K562 (cell line): ENCODE measurements around the gene KDM4C. TPM values are rescaled to one million over a fixed set of nuclear protein-coding genes. Genes with fewer than 3 reads are reported as not detected.

Source experiments
- ATAC-seq: fragments of 200-7000 bp; cut with Tn5 transposase; 3 replicates; pipeline ENCODE4 v1.9.1; 2020; ENCODE audit warnings: moderate library complexity
- BruUV-seq: library from RNA; stranded (reverse); fragments of 400-500 nt; replicated peaks from 2 replicates; lab custom pipeline; 2021; lab: Mats Ljungman, UMichigan
- CTCF ChIA-PET: fragments of 300-600 bp; formaldehyde crosslinking; extraction: SDS; loops from one replicate; lab custom pipeline; 2021; ENCODE audit warnings: low intra/inter-chr PET ratio; lab: Yijun Ruan, JAX
- POLR2A ChIA-PET: fragments of 300-600, 350-650 bp; sonication (Branson Sonifier 250); formaldehyde crosslinking; extraction: SDS; loops from one replicate; lab custom pipeline; 2021; ENCODE audit warnings: antibody characterized with exemption, inconsistent platforms; lab: Yijun Ruan, JAX
- DNase-seq, 4 experiments: peaks; one replicate each; pipeline versions ENCODE4 v3.0.0 to v3.0.0-alpha.2; 2011 to 2018; ENCODE audit warnings: low spot score in 3 of 4, mixed read lengths in 3 of 4; ENCODE audit errors: extremely low read depth in 1 of 4
- FAIRE-seq: peaks from 2 replicates; lab custom pipeline; 2011; peaks lifted over from hg19 to GRCh38; lab: Jason Lieb, UNC
- H2AFZ ChIP-seq: 2 replicates; pipeline ENCODE4 v1.6.0; 2011; ENCODE audit warnings: low read depth, low read length, control low read depth, inconsistent platforms
- H3K27ac ChIP-seq: fragments of 200-600 bp; 3 replicates; pipeline ENCODE4 v1.8.0; 2011; ENCODE audit warnings: low read depth, mild to moderate bottlenecking, control low read depth, inconsistent platforms, low read length, moderate library complexity, mixed read lengths; ENCODE audit errors: extremely low read depth
- H3K27me3 ChIP-seq, 2 experiments: fragments of 300-600 bp in 1 of 2; 2 replicates in 1 of 2; 3 replicates in 1 of 2; pipeline versions ENCODE4 v1.6.0 to v1.8.0; 2011; ENCODE audit warnings: inconsistent platforms in 2 of 2, low read length in 2 of 2, mild to moderate bottlenecking in 1 of 2, mixed read lengths in 1 of 2, moderate library complexity in 1 of 2; ENCODE audit not compliant: control insufficient read depth in 2 of 2, insufficient read depth in 2 of 2
- H3K36me3 ChIP-seq: fragments of 300-600 bp; 3 replicates; pipeline ENCODE4 v1.8.0; 2011; ENCODE audit warnings: mild to moderate bottlenecking, low read length, inconsistent platforms; ENCODE audit not compliant: control insufficient read depth, insufficient read depth
- H3K4me1 ChIP-seq, 2 experiments: fragments of 200-600 bp in 1 of 2; replicated peaks in 1 of 2; 2 replicates in 1 of 2; 3 replicates in 1 of 2; pipeline versions ENCODE4 v1.5.1 to v1.8.0; 2011; ENCODE audit warnings: inconsistent platforms in 2 of 2, low read length in 2 of 2, mild to moderate bottlenecking in 1 of 2, mixed read lengths in 1 of 2, moderate library complexity in 1 of 2; ENCODE audit not compliant: control insufficient read depth in 2 of 2, insufficient read depth in 2 of 2
- H3K4me2 ChIP-seq: 2 replicates; pipeline ENCODE4 v1.6.1; 2011; ENCODE audit warnings: low read length, control low read depth, inconsistent platforms, mixed read lengths; ENCODE audit not compliant: insufficient read depth
- H3K4me3 ChIP-seq: fragments of 200-600 bp; sonication (generic), shearing (Covaris generic); 2 replicates; pipeline ENCODE4 v1.5.1; 2016; ENCODE audit warnings: control low read depth, inconsistent platforms
- H3K79me2 ChIP-seq: fragments of 200-600 bp; 3 replicates; pipeline ENCODE4 v1.8.0; 2011; ENCODE audit warnings: low read length, inconsistent platforms; ENCODE audit not compliant: control insufficient read depth, insufficient read depth
- H3K9ac ChIP-seq, 2 experiments: 2 replicates each; pipeline versions ENCODE4 v1.6.0 to v1.6.1; 2011; ENCODE audit warnings: low read depth in 2 of 2, low read length in 2 of 2, control low read depth in 1 of 2, inconsistent platforms in 1 of 2, mild to moderate bottlenecking in 1 of 2, mixed read lengths in 1 of 2; ENCODE audit not compliant: insufficient read depth in 1 of 2
- H3K9me1 ChIP-seq: one replicate; pipeline ENCODE4 v1.6.0; 2011; ENCODE audit warnings: inconsistent platforms, mild to moderate bottlenecking, low read length, moderate library complexity; ENCODE audit not compliant: control insufficient read depth, insufficient read depth
- H3K9me3 ChIP-seq: replicated peaks from 2 replicates; pipeline ENCODE4 v1.5.1; 2011; ENCODE audit warnings: low read depth, low read length, inconsistent platforms; ENCODE audit not compliant: control insufficient read depth, insufficient read depth
- H4K20me1 ChIP-seq: replicated peaks from 2 replicates; pipeline ENCODE4 v1.6.1; 2011; ENCODE audit warnings: low read length, inconsistent platforms, mixed read lengths; ENCODE audit not compliant: control insufficient read depth, insufficient read depth
- SPI1 ChIP-seq: IDR thresholded peaks from 2 replicates; pipeline ENCODE4 v1.6.1; 2011; ENCODE audit warnings: low read depth, low read length, control low read depth, borderline replicate concordance
- SREBF2 ChIP-seq: sonication (generic); formaldehyde crosslinking; IDR thresholded peaks from 2 replicates; pipeline ENCODE4 v1.4.0; 2020; ENCODE audit warnings: mild to moderate bottlenecking, missing genetic modification reagents
- SRSF1 ChIP-seq: fragments of 200-400 bp; formaldehyde crosslinking; IDR thresholded peaks from 2 replicates; pipeline ENCODE4 v1.6.1; 2017; ENCODE audit warnings: mild to moderate bottlenecking, low read depth, low read length, moderate library complexity
- TFAM ChIP-seq: fragments of 250-450 bp; sonication (Bioruptor Pico); conservative IDR thresholded peaks from 2 replicates; pipeline ENCODE4 v1.5.0; 2021; ENCODE audit warnings: mild to moderate bottlenecking, moderate library complexity
- WHSC1 ChIP-seq: IDR thresholded peaks from one replicate; pipeline ENCODE4 v1.6.1; 2012; ENCODE audit warnings: low read length, control low read depth, inconsistent platforms
- ZBTB8A ChIP-seq: fragments of 450-650 bp; IDR thresholded peaks from 2 replicates; pipeline ENCODE4 v1.6.1; 2018; ENCODE audit warnings: mild to moderate bottlenecking, moderate library complexity; ENCODE audit not compliant: partially characterized antibody
- ZFP36 ChIP-seq: fragments of 150-350 bp; IDR thresholded peaks from 2 replicates; pipeline ENCODE4 v1.6.1; 2018; ENCODE audit warnings: low read length, low read depth; ENCODE audit not compliant: partially characterized antibody
- WGBS: fragments of 100-300 bp; shearing (Covaris generic); methylation state at CpG from one replicate; pipeline ENCODE4 v1.1.6; 2016; ENCODE audit warnings: low coverage, mixed read lengths; ENCODE audit not compliant: insufficient coverage; ENCODE audit errors: missing lambda C conversion rate; 5-methylcytosine and 5-hydroxymethylcytosine counted together
- in situ Hi-C: fragments of 300-500 bp; cut with MboI; formaldehyde crosslinking; loops from 4 replicates; pipeline ENCODE4 v1.15.0; 2018; ENCODE audit warnings: inconsistent platforms, mixed read lengths
- intact Hi-C: fragments of 100-400 bp; cut with micrococcal nuclease; formaldehyde crosslinking; loops from 2 replicates; pipeline ENCODE4 v1.14.2; 2022
- polyA plus RNA-seq, 8 experiments: library from polyadenylated mRNA; depleted of rRNA in 4 of 8; stranded (reverse) in 5 of 8; unstranded in 3 of 8; fragments of >200 nt; fragmentation: Nextera tagmentation in 2 of 8; fragmentation: Illumina TruSeq in 1 of 8; extraction: Ambion mirVana in 2 of 8; extraction: Trizol in 1 of 8; gene quantifications; 2 replicates each; pipeline versions ENCODE4 v1.2.1 to v1.2.3, GENCODE V29; 2011 to 2014; ENCODE audit warnings: inconsistent platforms in 1 of 8, missing spikeins in 1 of 8
- total RNA-seq, 7 experiments: library from RNA; depleted of rRNA in 6 of 7; stranded (reverse); fragments of >200 nt in 6 of 7; fragmentation: Illumina TruSeq in 2 of 7; extraction: Trizol in 2 of 7; gene quantifications; 2 replicates each; pipeline versions ENCODE4 v1.2.1 to v1.2.3, GENCODE V29; 2011 to 2021; ENCODE audit warnings: low replicate concordance in 1 of 7
- TF ChIP-seq, protein P1 (sequence below): fragments of 450-650 bp; IDR thresholded peaks from 2 replicates; pipeline ENCODE4 v1.6.1; 2016

KDM4C gene
- total and polyA plus RNA-seq, 9 of the 15 experiments (the other 6 are each of a cell fraction or from before 2014, with no cell fraction given) = 5.4 to 17.0 (median 12.6) TPM

DNA sequence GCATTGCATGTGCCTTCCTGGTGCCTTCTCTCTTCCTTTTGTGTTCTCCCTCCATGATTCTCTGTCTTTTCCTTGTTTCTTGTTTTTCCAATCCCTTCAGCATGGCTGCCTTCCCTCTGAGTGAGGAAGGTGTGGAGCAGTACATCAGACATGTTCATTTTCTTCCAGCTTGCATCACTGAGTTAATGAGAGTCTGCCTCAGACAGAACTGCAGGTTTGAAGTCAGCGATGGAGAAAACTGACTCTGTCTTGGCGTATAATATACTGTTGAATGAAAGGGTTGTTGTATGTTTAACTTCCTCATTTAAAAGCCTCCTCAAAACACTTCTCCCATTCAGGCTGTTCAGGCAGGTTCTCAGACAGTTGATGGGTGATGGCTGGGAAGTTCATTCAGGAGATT, 129.3 kb downstream of the KDM4C start:
- no peaks in the 10 kb centered on the region; the same call in 1 of the 3 replicates for H3K36me3 ChIP-seq
- ChIA-PET POLR2A (no interaction called here), CTCF (no interaction called here)
- no peak overlapping the region for H3K9ac ChIP-seq
- in situ Hi-C loops = no loop called here
- TF ChIP-seq ZFP36 = peak; percentile 49
- no peak for TF ChIP-seq WHSC1
- no peaks in the 10 kb centered on the region for H4K20me1 ChIP-seq
- H3K4me3 ChIP-seq = no peak overlapping the region
- H2AFZ ChIP-seq = no peak overlapping the region
- no peak overlapping the region for H3K4me2 ChIP-seq
- no TSS peak for BruUV-seq
- no peaks in the 10 kb centered on the region for H3K27me3 ChIP-seq
- no peak for ATAC-seq
- no peaks in the 10 kb centered on the region for H3K9me1 ChIP-seq
- peak; percentile 67 for FAIRE-seq
- H3K27ac ChIP-seq = no peak overlapping the region
- no peaks in the 10 kb centered on the region for H3K9me3 ChIP-seq
- DNase-seq = no peak
- intact Hi-C loops = no loop called here
- 82% methylated on average over 2 of the region's 2 CpGs for WGBS
- H3K79me2 ChIP-seq = no peaks in the 10 kb centered on the region
- peaks cover 0 to 3% of the 10 kb centered on the region in 2 experiments; a peak in 3 of 5 replicates for H3K4me1 ChIP-seq

DNA sequence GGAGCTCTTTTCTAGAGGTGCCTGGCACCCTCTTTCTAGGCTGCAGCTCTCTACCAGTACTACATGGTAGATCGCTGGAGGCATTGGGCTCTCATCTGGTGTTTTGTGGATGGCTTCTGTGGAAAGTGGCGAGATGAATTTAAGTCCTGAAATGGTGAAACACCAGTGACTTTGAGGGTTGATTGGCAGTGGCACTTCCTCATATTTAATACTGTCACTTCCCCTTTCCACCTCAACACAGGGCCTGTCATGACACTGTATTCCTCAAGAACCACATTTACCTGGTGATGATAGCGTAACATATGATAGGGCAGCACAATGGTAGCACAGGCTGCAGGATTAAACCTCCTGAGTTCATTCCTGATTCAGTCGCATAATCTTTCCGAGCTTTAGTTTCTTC, 132.1 kb downstream of the KDM4C start:
- H2AFZ ChIP-seq = no peak overlapping the region

More for the DNA sequence above, 132.1 kb downstream of the KDM4C start:
- no peaks in the 10 kb centered on the region for H3K27me3 ChIP-seq
- TF ChIP-seq SRSF1 (no peak), TFAM (CRISPR knock-in tag) (no peak), SREBF2 (CRISPR knock-in tag) (no peak), ZBTB8A (no peak), SPI1 (peak; percentile 95)
- TF ChIP-seq, protein P1, sequence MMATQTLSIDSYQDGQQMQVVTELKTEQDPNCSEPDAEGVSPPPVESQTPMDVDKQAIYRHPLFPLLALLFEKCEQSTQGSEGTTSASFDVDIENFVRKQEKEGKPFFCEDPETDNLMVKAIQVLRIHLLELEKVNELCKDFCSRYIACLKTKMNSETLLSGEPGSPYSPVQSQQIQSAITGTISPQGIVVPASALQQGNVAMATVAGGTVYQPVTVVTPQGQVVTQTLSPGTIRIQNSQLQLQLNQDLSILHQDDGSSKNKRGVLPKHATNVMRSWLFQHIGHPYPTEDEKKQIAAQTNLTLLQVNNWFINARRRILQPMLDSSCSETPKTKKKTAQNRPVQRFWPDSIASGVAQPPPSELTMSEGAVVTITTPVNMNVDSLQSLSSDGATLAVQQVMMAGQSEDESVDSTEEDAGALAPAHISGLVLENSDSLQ = peak; percentile 68
- in situ Hi-C loops = no loop called here
- DNase-seq (no peak), ATAC-seq (no peak), FAIRE-seq (no peak)
- H3K4me2 ChIP-seq = no peak overlapping the region
- H3K9ac ChIP-seq = no peak overlapping the region
- H3K9me1 ChIP-seq = no peaks in the 10 kb centered on the region
- ChIA-PET CTCF (no interaction called here), POLR2A (no interaction called here)
- no peaks in the 10 kb centered on the region for H4K20me1 ChIP-seq
- H3K36me3 ChIP-seq = peaks cover 3% of the 10 kb centered on the region
- intact Hi-C loops = no loop called here
- 85% methylated on average over 5 of the region's 5 CpGs for WGBS
- H3K9me3 ChIP-seq = no peaks in the 10 kb centered on the region
- no peaks in the 10 kb centered on the region for H3K79me2 ChIP-seq
- no TSS peak for BruUV-seq
- no peak overlapping the region for H3K27ac ChIP-seq
- H3K4me3 ChIP-seq = no peak overlapping the region
- H3K4me1 ChIP-seq = peaks cover 0 to 16% of the 10 kb centered on the region in 2 experiments; a peak in 3 of 5 replicates
